IMR-90 (cell line): Measurements from ENCODE around the gene ZNF549. TPM values are rescaled to one million over a fixed set of nuclear protein-coding genes. Genes with fewer than 3 reads are reported as not detected.

Experiments used
- ATAC-seq: fragments of 200-7000 bp; cut with Tn5 transposase; 2 replicates; pipeline ENCODE4 v1.9.1; 2020; ENCODE audit warnings: low read depth, mild to moderate bottlenecking, moderate library complexity
- BruUV-seq: library from RNA; stranded (reverse); fragments of 400-500 nt; replicated peaks from 2 replicates; lab custom pipeline; 2021; lab: Mats Ljungman, UMichigan
- CTCF ChIA-PET: fragments of 300-600 bp; formaldehyde crosslinking; extraction: SDS; loops from one replicate; lab custom pipeline; 2021; ENCODE audit warnings: antibody characterized with exemption; lab: Yijun Ruan, JAX
- POLR2A ChIA-PET: fragments of 300-600 bp; sonication (Branson Sonifier 250); formaldehyde crosslinking; loops from one replicate; lab custom pipeline; 2022; ENCODE audit warnings: antibody characterized with exemption; ENCODE audit not compliant: unreplicated experiment; lab: Charles Lee
- DNase-seq: peaks from one replicate; pipeline ENCODE4 v3.0.0; 2013
- H2AFZ ChIP-seq: replicated peaks from 2 replicates; pipeline ENCODE3; 2013; ENCODE audit warnings: low read length, mild to moderate bottlenecking; ENCODE audit not compliant: poor library complexity
- H2AK5ac ChIP-seq: 2 replicates; pipeline ENCODE4 v1.6.1; 2013; ENCODE audit warnings: low read depth, low read length, inconsistent platforms
- H2AK9ac ChIP-seq: replicated peaks from 2 replicates; pipeline ENCODE3; 2013; ENCODE audit warnings: mild to moderate bottlenecking, low read depth, low read length, moderate library complexity; ENCODE audit not compliant: poor library complexity
- H2BK120ac ChIP-seq: 2 replicates; pipeline ENCODE4 v1.6.1; 2013; ENCODE audit warnings: low read depth, low read length, inconsistent platforms
- H2BK15ac ChIP-seq: 3 replicates; pipeline ENCODE4 v1.6.1; 2013; ENCODE audit warnings: low read depth, low read length, inconsistent platforms
- H2BK20ac ChIP-seq: 2 replicates; pipeline ENCODE4 v1.6.1; 2013; ENCODE audit warnings: low read depth, mild to moderate bottlenecking, inconsistent platforms, low read length, moderate library complexity
- H2BK5ac ChIP-seq: 2 replicates; pipeline ENCODE4 v1.6.1; 2013; ENCODE audit warnings: mild to moderate bottlenecking, low read depth, low read length, inconsistent platforms; ENCODE audit not compliant: poor library complexity, severe bottlenecking
- H3K14ac ChIP-seq: replicated peaks from 2 replicates; pipeline ENCODE4 v1.6.1; 2013; ENCODE audit warnings: low read depth, low read length, inconsistent platforms
- H3K18ac ChIP-seq: 2 replicates; pipeline ENCODE4 v1.6.1; 2013; ENCODE audit warnings: low read depth, low read length, control low read depth
- H3K23ac ChIP-seq: 2 replicates; pipeline ENCODE4 v1.6.1; 2013; ENCODE audit warnings: low read depth, low read length, inconsistent platforms
- H3K27ac ChIP-seq: 2 replicates; pipeline ENCODE4 v1.5.1; 2013; ENCODE audit warnings: mild to moderate bottlenecking, control low read depth, low read length; ENCODE audit not compliant: insufficient read depth
- H3K27me3 ChIP-seq: 2 replicates; pipeline ENCODE4 v1.6.1; 2013; ENCODE audit warnings: low read length; ENCODE audit not compliant: control insufficient read depth, insufficient read depth
- H3K36me3 ChIP-seq: 2 replicates; pipeline ENCODE4 v1.6.1; 2013; ENCODE audit warnings: low read length, mixed read lengths; ENCODE audit not compliant: control insufficient read depth, insufficient read depth
- H3K4ac ChIP-seq: 2 replicates; pipeline ENCODE4 v1.6.1; 2013; ENCODE audit warnings: low read depth, low read length, inconsistent platforms
- H3K4me1 ChIP-seq: 2 replicates; pipeline ENCODE4 v1.6.1; 2013; ENCODE audit warnings: low read length, mixed read lengths; ENCODE audit not compliant: control insufficient read depth, insufficient read depth
- H3K4me2 ChIP-seq: 2 replicates; pipeline ENCODE4 v1.6.1; 2013; ENCODE audit warnings: low read depth, mild to moderate bottlenecking, control low read depth, low read length, moderate library complexity
- H3K4me3 ChIP-seq: 2 replicates; pipeline ENCODE4 v1.5.1; 2013; ENCODE audit warnings: low read depth, mild to moderate bottlenecking, control low read depth, low read length, moderate library complexity; ENCODE audit not compliant: insufficient read depth
- H3K56ac ChIP-seq: 2 replicates; pipeline ENCODE4 v1.6.1; 2013; ENCODE audit warnings: low read length, inconsistent platforms; ENCODE audit not compliant: insufficient read depth; ENCODE audit errors: extremely low read depth
- H3K79me1 ChIP-seq, 2 experiments: 2 replicates each; pipeline ENCODE4 v1.6.1; 2013; ENCODE audit warnings: low read length in 2 of 2, inconsistent platforms in 1 of 2, low read depth in 1 of 2
- H3K9ac ChIP-seq: 2 replicates; pipeline ENCODE4 v1.6.1; 2013; ENCODE audit warnings: low read depth, low read length, control low read depth
- H3K9me1 ChIP-seq: 2 replicates; pipeline ENCODE4 v1.6.1; 2013; ENCODE audit warnings: low read length, inconsistent platforms; ENCODE audit not compliant: insufficient read depth
- H3K9me3 ChIP-seq: 2 replicates; pipeline ENCODE4 v1.6.1; 2013; ENCODE audit warnings: low read length; ENCODE audit not compliant: control insufficient read depth, insufficient read depth
- H4K20me1 ChIP-seq: 2 replicates; pipeline ENCODE4 v1.6.1; 2013; ENCODE audit warnings: low read length, inconsistent platforms; ENCODE audit not compliant: insufficient read depth
- H4K5ac ChIP-seq: 2 replicates; pipeline ENCODE4 v1.6.1; 2013; ENCODE audit warnings: mild to moderate bottlenecking, low read depth, low read length, control low read depth
- H4K8ac ChIP-seq, 2 experiments: 2 replicates each; pipeline ENCODE4 v1.6.1; 2013; ENCODE audit warnings: low read depth in 2 of 2, low read length in 2 of 2, control low read depth in 1 of 2, inconsistent platforms in 1 of 2
- H4K91ac ChIP-seq: 2 replicates; pipeline ENCODE4 v1.6.1; 2013; ENCODE audit warnings: low read depth, low read length, inconsistent platforms; ENCODE audit not compliant: insufficient read depth
- BHLHE40 ChIP-seq: fragments of 150-350 bp; IDR thresholded peaks from 2 replicates; pipeline ENCODE4 v1.6.1; 2016; ENCODE audit warnings: mild to moderate bottlenecking, low read depth, low read length
- FOS ChIP-seq: fragments of 150-350 bp; IDR thresholded peaks from 2 replicates; pipeline ENCODE4 v1.6.1; 2016; ENCODE audit warnings: low read depth, low read length
- MAFK ChIP-seq: IDR thresholded peaks from 2 replicates; pipeline ENCODE4 v1.6.1; 2012; ENCODE audit warnings: low read depth, low read length, improper control_type of control experiment
- MAZ ChIP-seq: IDR thresholded peaks from 2 replicates; pipeline ENCODE4 v1.6.1; 2012; ENCODE audit warnings: low read depth, mild to moderate bottlenecking, low read length, improper control_type of control experiment, moderate library complexity, borderline replicate concordance
- MXI1 ChIP-seq: IDR thresholded peaks from 2 replicates; pipeline ENCODE4 v1.6.1; 2012; ENCODE audit warnings: low read depth, mild to moderate bottlenecking, low read length, moderate library complexity, borderline replicate concordance
- NFE2L2 ChIP-seq: fragments of 150-350 bp; IDR thresholded peaks from 2 replicates; pipeline ENCODE4 v1.6.1; 2016; ENCODE audit warnings: low read depth, mild to moderate bottlenecking, low read length
- RAD21 ChIP-seq: IDR thresholded peaks from 2 replicates; pipeline ENCODE4 v1.6.1; 2012; ENCODE audit warnings: low read length, improper control_type of control experiment
- RFX5 ChIP-seq: IDR thresholded peaks from 2 replicates; pipeline ENCODE4 v1.8.0; 2012; ENCODE audit warnings: low read depth, mild to moderate bottlenecking, low read length, moderate library complexity
- SMC3 ChIP-seq: fragments of 150-350 bp; IDR thresholded peaks from 2 replicates; pipeline ENCODE4 v1.6.1; 2016; ENCODE audit warnings: low read depth, mild to moderate bottlenecking, antibody characterized with exemption, low read length, moderate library complexity
- WGBS, 2 experiments: methylation state at CpG; one replicate each; pipeline versions ENCODE4 v1.1.5 to v1.1.7; 2013; ENCODE audit warnings: missing lambda C conversion rate in 2 of 2; ENCODE audit not compliant: insufficient read length in 1 of 2; ENCODE audit errors: extremely low coverage in 2 of 2; 5-methylcytosine and 5-hydroxymethylcytosine counted together
- dilution Hi-C: fragments of 300-500 bp; cut with HindIII; formaldehyde crosslinking; loops from one replicate; pipeline ENCODE4 v1.14.3; 2018; ENCODE audit warnings: low sequenced_read_pairs; ENCODE audit not compliant: unreplicated experiment
- in situ Hi-C: fragments of 300-500 bp; cut with MboI; formaldehyde crosslinking; loops from 3 replicates; pipeline ENCODE4 v1.14.3; 2019; ENCODE audit warnings: low sequenced_read_pairs, inconsistent platforms, mixed read lengths
- intact Hi-C: fragments of 100-400 bp; cut with micrococcal nuclease; formaldehyde crosslinking; loops from 2 replicates; pipeline ENCODE4 v1.10.0; 2022
- polyA plus RNA-seq, 3 experiments: library from polyadenylated mRNA; depleted of rRNA; stranded (reverse); fragments of >200 nt; gene quantifications; 2 replicates each; pipeline ENCODE4 v1.2.3, GENCODE V29; 2012; ENCODE audit warnings: low replicate concordance in 1 of 3
- total RNA-seq: library from RNA; depleted of rRNA; stranded (reverse); fragments of >200 nt; gene quantifications from 2 replicates; pipeline ENCODE4 v1.2.3, GENCODE V29; 2012
- TF ChIP-seq, protein P1 (sequence below): fragments of 150-350 bp; IDR thresholded peaks from 2 replicates; pipeline ENCODE4 v1.6.1; 2017; ENCODE audit warnings: mild to moderate bottlenecking, antibody characterized with exemption, low read length, low read depth

Gene ZNF549
- total and polyA plus RNA-seq, 2 of the 4 experiments (the other 2 are of a cell fraction): 2.4 to 8.6 TPM

DNA sequence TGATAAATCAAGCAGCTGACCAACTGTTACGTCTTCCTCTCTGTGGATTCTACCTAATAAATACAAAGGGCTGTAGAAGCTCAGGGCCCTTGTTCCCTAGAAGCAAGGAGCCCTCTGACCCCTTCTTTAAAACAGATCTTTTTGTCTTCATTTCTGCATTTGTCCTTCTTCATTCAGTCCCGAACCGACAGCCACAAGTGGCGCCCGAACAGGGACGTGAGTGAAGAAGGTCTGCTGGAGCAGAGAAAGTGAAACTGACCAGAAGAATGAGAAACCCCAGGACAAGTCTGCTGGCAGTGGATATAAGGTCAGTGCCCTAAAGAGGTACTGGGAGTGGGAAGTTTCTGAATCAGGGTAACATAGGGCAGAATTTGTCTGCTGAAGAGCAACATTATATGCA lies 14.3 kb upstream of the ZNF549 start:
- in situ Hi-C loops (no loop called here), intact Hi-C loops (no loop called here), dilution Hi-C loops (no loop called here)
- H3K4me3 ChIP-seq: no peak overlapping the region
- no TSS peak for BruUV-seq
- DNase-seq: peak; percentile 34
- TF ChIP-seq RAD21: no peak
- TF ChIP-seq RFX5: no peak
- TF ChIP-seq BHLHE40: no peak
- no peak for TF ChIP-seq SMC3
- no peak for TF ChIP-seq MAFK
- TF ChIP-seq FOS: no peak
- TF ChIP-seq NFE2L2: no peak
- no peak for TF ChIP-seq MXI1
- TF ChIP-seq, protein P1, sequence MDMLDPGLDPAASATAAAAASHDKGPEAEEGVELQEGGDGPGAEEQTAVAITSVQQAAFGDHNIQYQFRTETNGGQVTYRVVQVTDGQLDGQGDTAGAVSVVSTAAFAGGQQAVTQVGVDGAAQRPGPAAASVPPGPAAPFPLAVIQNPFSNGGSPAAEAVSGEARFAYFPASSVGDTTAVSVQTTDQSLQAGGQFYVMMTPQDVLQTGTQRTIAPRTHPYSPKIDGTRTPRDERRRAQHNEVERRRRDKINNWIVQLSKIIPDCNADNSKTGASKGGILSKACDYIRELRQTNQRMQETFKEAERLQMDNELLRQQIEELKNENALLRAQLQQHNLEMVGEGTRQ: no peak
- no peak for TF ChIP-seq MAZ
- H2AK9ac ChIP-seq: no peak overlapping the region
- H3K27ac ChIP-seq: no peak overlapping the region
- H4K5ac ChIP-seq: no peak overlapping the region
- H3K36me3 ChIP-seq: peaks cover 31% of the 10 kb centered on the region
- H3K4me1 ChIP-seq: no peaks in the 10 kb centered on the region
- H2BK15ac ChIP-seq: no peak overlapping the region
- no peak overlapping the region for H4K91ac ChIP-seq
- H3K23ac ChIP-seq: no peak overlapping the region
- no peak overlapping the region for H3K56ac ChIP-seq
- no peaks in the 10 kb centered on the region; a peak in 1 of 4 replicates for H3K79me1 ChIP-seq
- H3K4me2 ChIP-seq: no peak overlapping the region
- H3K9me3 ChIP-seq: peaks cover 32% of the 10 kb centered on the region
- no peak overlapping the region for H3K9ac ChIP-seq
- H4K20me1 ChIP-seq: no peaks in the 10 kb centered on the region
- no peak overlapping the region for H2BK20ac ChIP-seq
- ChIA-PET POLR2A (no interaction called here), CTCF (no interaction called here)
- no peak overlapping the region for H4K8ac ChIP-seq
- no peak overlapping the region for H3K4ac ChIP-seq
- no peak overlapping the region for H3K14ac ChIP-seq
- no peak overlapping the region for H2BK5ac ChIP-seq
- H3K9me1 ChIP-seq: no peaks in the 10 kb centered on the region
- H3K27me3 ChIP-seq: no peaks in the 10 kb centered on the region
- no peak overlapping the region for H2BK120ac ChIP-seq
- no peak overlapping the region for H3K18ac ChIP-seq
- ATAC-seq: no peak
- H2AFZ ChIP-seq: no peak overlapping the region
- 100% methylated on average over 1 of the region's 6 CpGs; no CpG with 5 or more reads in 1 of the 2 experiments for WGBS, 2 experiments
- no peak overlapping the region for H2AK5ac ChIP-seq
